Caco-2 (cell line): ENCODE measurements around the gene AFF1. TPM values are rescaled to one million over a fixed set of nuclear protein-coding genes. Genes with fewer than 3 reads are reported as not detected.
"Not testable (repeated sequence)": the region's sequence is repeated elsewhere in the genome, so short reads cannot be mapped to it uniquely, and the experiment has no call there.

Experiments
- BruUV-seq: library from RNA; stranded (reverse); fragments of 400-500 nt; replicated peaks from 2 replicates; lab custom pipeline; 2021; lab: Mats Ljungman, UMichigan
- CTCF ChIA-PET: fragments of 300-600 bp; sonication (Branson Sonifier 250); formaldehyde crosslinking; loops from one replicate; lab custom pipeline; 2022; ENCODE audit warnings: antibody characterized with exemption; lab: Charles Lee
- POLR2A ChIA-PET: fragments of 300-600 bp; sonication (Branson Sonifier 250); formaldehyde crosslinking; loops from one replicate; lab custom pipeline; 2022; ENCODE audit warnings: antibody characterized with exemption; lab: Charles Lee
- DNase-seq, 2 experiments: peaks; one replicate each; pipeline versions ENCODE4 v3.0.0 to v3.0.0-alpha.2; 2020 to 2022
- H3K27me3 ChIP-seq: replicated peaks from 2 replicates; pipeline ENCODE4 v1.6.0; 2011; ENCODE audit warnings: low read length; ENCODE audit not compliant: control insufficient read depth, insufficient read depth
- H3K36me3 ChIP-seq: 2 replicates; pipeline ENCODE4 v1.5.1; 2011; ENCODE audit warnings: low read length; ENCODE audit not compliant: control insufficient read depth, insufficient read depth
- H3K4me1 ChIP-seq: fragments of 250-450 bp; sonication (Bioruptor Pico); 2 replicates; pipeline ENCODE4 v1.5.1; 2020; ENCODE audit warnings: mild to moderate bottlenecking
- H3K4me3 ChIP-seq: 2 replicates; pipeline ENCODE4 v1.5.1; 2011; ENCODE audit warnings: low read depth, mild to moderate bottlenecking, control low read depth, low read length
- H3K9me3 ChIP-seq: fragments of 250-450 bp; sonication (Bioruptor Pico); 2 replicates; pipeline ENCODE4 v1.5.1; 2020; ENCODE audit warnings: mild to moderate bottlenecking, moderate library complexity
- H3K27ac Mint-ChIP-seq: one replicate; pipeline ENCODE4 v1.8.0; 2022; ENCODE audit warnings: mixed read lengths; ENCODE audit not compliant: unreplicated experiment
- H3K27me3 Mint-ChIP-seq: one replicate; pipeline ENCODE4 v1.8.0; 2022; ENCODE audit warnings: mixed read lengths; ENCODE audit not compliant: insufficient read depth, unreplicated experiment
- H3K36me3 Mint-ChIP-seq: one replicate; pipeline ENCODE4 v1.8.0; 2022; ENCODE audit warnings: mild to moderate bottlenecking, mixed read lengths; ENCODE audit not compliant: insufficient read depth, unreplicated experiment
- H3K4me1 Mint-ChIP-seq: one replicate; pipeline ENCODE4 v1.8.0; 2022; ENCODE audit warnings: low read depth, mixed read lengths; ENCODE audit not compliant: unreplicated experiment
- H3K4me3 Mint-ChIP-seq: one replicate; pipeline ENCODE4 v1.8.0; 2022; ENCODE audit warnings: mild to moderate bottlenecking, moderate library complexity, mixed read lengths; ENCODE audit not compliant: unreplicated experiment
- H3K9me3 Mint-ChIP-seq: one replicate; pipeline ENCODE4 v1.8.0; 2022; ENCODE audit warnings: mixed read lengths; ENCODE audit not compliant: unreplicated experiment
- intact Hi-C: fragments of 100-400 bp; cut with micrococcal nuclease; formaldehyde crosslinking; loops from one replicate; pipeline ENCODE4 v1.10.0; 2022; ENCODE audit not compliant: unreplicated experiment
- total RNA-seq: library from RNA; stranded (reverse); gene quantifications from 2 replicates; pipeline ENCODE4 v1.2.3, GENCODE V29; 2022
- TF ChIP-seq, protein P1 (sequence below), 2 experiments: fragments of 200-600 bp in 1 of 2; IDR thresholded peaks; 1 replicate in 1 of 2; 2 replicates in 1 of 2; pipeline versions ENCODE4 v1.5.1 to v1.8.0; 2011 to 2022; ENCODE audit warnings: antibody characterized with exemption in 1 of 2, control low read depth in 1 of 2, inconsistent platforms in 1 of 2, low read depth in 1 of 2, low read length in 1 of 2, mild to moderate bottlenecking in 1 of 2, moderate library complexity in 1 of 2; ENCODE audit not compliant: insufficient read depth in 1 of 2, severe bottlenecking in 1 of 2, unreplicated experiment in 1 of 2

Gene AFF1
- total RNA-seq, 1 experiment from 2014 or later, result 48.3 TPM

DNA sequence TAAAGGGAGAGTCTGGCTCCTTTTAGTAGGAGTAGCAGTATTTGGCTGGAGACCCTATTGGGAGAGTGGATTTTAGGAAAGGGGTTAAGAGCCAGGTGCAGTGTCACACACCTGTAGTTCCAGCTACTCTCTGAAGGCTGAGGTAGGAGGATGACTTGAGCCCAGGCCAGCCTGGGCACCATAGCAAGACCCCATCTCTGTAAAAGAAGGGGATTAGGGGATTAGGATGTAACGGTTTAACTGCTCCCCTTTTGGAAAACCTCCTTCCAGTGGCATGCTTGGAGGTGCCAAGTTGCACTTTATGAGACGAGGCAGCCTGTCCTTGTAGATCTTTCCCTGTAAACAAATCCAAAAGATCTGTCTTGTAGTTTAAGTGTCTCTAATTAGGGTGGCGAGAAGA lies 145.7 kb downstream of the AFF1 start:
- H3K9me3 Mint-ChIP-seq, result no peaks in the 10 kb centered on the region
- TF ChIP-seq, protein P1, sequence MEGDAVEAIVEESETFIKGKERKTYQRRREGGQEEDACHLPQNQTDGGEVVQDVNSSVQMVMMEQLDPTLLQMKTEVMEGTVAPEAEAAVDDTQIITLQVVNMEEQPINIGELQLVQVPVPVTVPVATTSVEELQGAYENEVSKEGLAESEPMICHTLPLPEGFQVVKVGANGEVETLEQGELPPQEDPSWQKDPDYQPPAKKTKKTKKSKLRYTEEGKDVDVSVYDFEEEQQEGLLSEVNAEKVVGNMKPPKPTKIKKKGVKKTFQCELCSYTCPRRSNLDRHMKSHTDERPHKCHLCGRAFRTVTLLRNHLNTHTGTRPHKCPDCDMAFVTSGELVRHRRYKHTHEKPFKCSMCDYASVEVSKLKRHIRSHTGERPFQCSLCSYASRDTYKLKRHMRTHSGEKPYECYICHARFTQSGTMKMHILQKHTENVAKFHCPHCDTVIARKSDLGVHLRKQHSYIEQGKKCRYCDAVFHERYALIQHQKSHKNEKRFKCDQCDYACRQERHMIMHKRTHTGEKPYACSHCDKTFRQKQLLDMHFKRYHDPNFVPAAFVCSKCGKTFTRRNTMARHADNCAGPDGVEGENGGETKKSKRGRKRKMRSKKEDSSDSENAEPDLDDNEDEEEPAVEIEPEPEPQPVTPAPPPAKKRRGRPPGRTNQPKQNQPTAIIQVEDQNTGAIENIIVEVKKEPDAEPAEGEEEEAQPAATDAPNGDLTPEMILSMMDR (IDR thresholded peaks at IDR 0.05; ENCODE audit: insufficient read depth in 1 of 2, low read depth in 1 of 2, low read length in 1 of 2, severe bottlenecking in 1 of 2, unreplicated experiment in 1 of 2), result no peak
- CTCF ChIA-PET, result no interaction called here
- no TSS peak for BruUV-seq
- POLR2A ChIA-PET, result no interaction called here
- H3K9me3 ChIP-seq, result no peaks in the 10 kb centered on the region
- H3K27me3 Mint-ChIP-seq, result no peaks in the 10 kb centered on the region
- intact Hi-C loops, result no loop called here
- no peaks in the 10 kb centered on the region for H3K36me3 ChIP-seq
- H3K36me3 Mint-ChIP-seq, result no peaks in the 10 kb centered on the region
- peaks cover 8% of the 10 kb centered on the region for H3K4me1 Mint-ChIP-seq
- no peak overlapping the region for H3K4me3 ChIP-seq
- DNase-seq, result no peak
- no peaks in the 10 kb centered on the region for H3K27me3 ChIP-seq
- no peaks in the 10 kb centered on the region for H3K4me1 ChIP-seq
- no peak overlapping the region for H3K27ac Mint-ChIP-seq
- H3K4me3 Mint-ChIP-seq, result no peak overlapping the region

DNA sequence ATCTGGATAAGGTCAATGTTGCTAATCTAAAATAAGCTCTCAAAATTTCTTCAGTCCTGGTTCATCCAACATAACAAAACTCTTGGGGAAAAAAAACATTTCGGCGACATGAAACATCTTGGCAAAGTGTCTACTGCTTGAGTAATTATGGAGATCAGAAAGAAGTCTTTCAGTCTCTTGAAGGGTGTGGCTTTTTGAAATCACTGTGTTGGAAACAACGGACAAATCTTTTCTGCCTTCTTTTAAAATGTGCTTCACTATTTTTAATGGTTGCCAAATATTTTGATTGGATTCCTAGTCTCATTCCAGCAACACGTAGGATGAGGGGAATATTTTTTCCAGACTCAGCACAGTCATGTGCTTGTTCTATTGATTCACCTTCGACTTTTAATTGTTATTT lies 147.0 kb downstream of the AFF1 start:
- BruUV-seq, result no TSS peak
- H3K4me1 Mint-ChIP-seq, result peaks cover 8% of the 10 kb centered on the region
- no peaks in the 10 kb centered on the region for H3K9me3 Mint-ChIP-seq
- Histone ChIP-seq H3K4me1 (no peaks in the 10 kb centered on the region), H3K4me3 (no peak overlapping the region), H3K9me3 (no peaks in the 10 kb centered on the region), H3K27me3 (no peaks in the 10 kb centered on the region), H3K36me3 (no peaks in the 10 kb centered on the region; the same call in 1 of the 2 replicates)
- TF ChIP-seq, protein P1 (IDR thresholded peaks at IDR 0.05; ENCODE audit: insufficient read depth in 1 of 2, low read depth in 1 of 2, low read length in 1 of 2, severe bottlenecking in 1 of 2, unreplicated experiment in 1 of 2), result no peak
- no peaks in the 10 kb centered on the region for H3K27me3 Mint-ChIP-seq
- ChIA-PET CTCF (no interaction called here), POLR2A (no interaction called here)
- H3K4me3 Mint-ChIP-seq, result no peak overlapping the region
- no peak overlapping the region for H3K27ac Mint-ChIP-seq
- intact Hi-C loops, result no loop called here
- no peaks in the 10 kb centered on the region for H3K36me3 Mint-ChIP-seq
- no peak for DNase-seq

DNA sequence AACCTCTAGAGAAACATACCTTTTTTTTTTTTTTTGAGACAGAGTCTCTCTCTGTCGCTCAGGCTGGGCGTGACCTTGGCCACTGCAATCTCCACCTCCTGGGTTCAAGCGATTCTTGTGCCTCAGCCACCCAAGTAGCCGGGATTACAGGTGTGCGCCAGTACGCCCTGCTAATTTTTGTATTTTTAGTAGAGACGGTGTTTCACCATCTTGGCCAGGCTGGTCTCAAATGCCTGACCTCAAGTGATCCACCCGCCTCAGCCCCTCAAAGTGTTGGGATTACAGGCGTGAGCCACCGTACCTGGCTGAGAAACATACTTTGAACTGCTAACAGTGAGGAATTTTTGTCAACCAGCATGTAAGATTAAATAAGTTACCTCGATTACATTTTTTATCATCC lies 150.9 kb downstream of the AFF1 start:
- POLR2A ChIA-PET, intact Hi-C loops, BruUV-seq, H3K27me3 ChIP-seq, H3K36me3 ChIP-seq, CTCF ChIA-PET, DNase-seq, H3K9me3 ChIP-seq, H3K4me1 Mint-ChIP-seq, H3K27ac Mint-ChIP-seq, H3K27me3 Mint-ChIP-seq, H3K4me3 ChIP-seq, H3K4me3 Mint-ChIP-seq, H3K9me3 Mint-ChIP-seq, H3K36me3 Mint-ChIP-seq: not testable (repeated sequence)
- H3K4me1 ChIP-seq, result peaks cover 16% of the 10 kb centered on the region
